SK-N-SH treated with all-trans-retinoic acid at 6 μM for 48 hours (cell line): ENCODE measurements around the gene UBR3.

Experiments
- ATAC-seq: fragments of 200-7000 bp; cut with Tn5 transposase; 3 replicates; pipeline ENCODE4 v1.9.1; 2020; ENCODE audit warnings: mild to moderate bottlenecking, moderate library complexity
- ARNTL ChIP-seq: fragments of 450-650 bp; formaldehyde crosslinking; IDR thresholded peaks from 2 replicates; pipeline ENCODE4 v1.5.0; 2020; ENCODE audit warnings: low read depth, mild to moderate bottlenecking, moderate library complexity, borderline replicate concordance
- BACH2 ChIP-seq: fragments of 250-450 bp; sonication (Bioruptor Pico); IDR thresholded peaks from 2 replicates; pipeline ENCODE4 v1.9.0; 2021; ENCODE audit warnings: mild to moderate bottlenecking, borderline replicate concordance
- CREB5 ChIP-seq: fragments of 250-450 bp; sonication (Bioruptor Pico); IDR thresholded peaks from 2 replicates; pipeline ENCODE4 v1.5.1; 2020; ENCODE audit warnings: low read depth, mild to moderate bottlenecking, moderate library complexity
- CSDC2 ChIP-seq: fragments of 250-450 bp; sonication (Bioruptor Pico); IDR thresholded peaks from 2 replicates; pipeline ENCODE4 v1.5.0; 2020; ENCODE audit warnings: mild to moderate bottlenecking, moderate library complexity
- CSRNP3 ChIP-seq: fragments of 250-450 bp; sonication (Bioruptor Pico); IDR thresholded peaks from 2 replicates; pipeline ENCODE4 v1.5.1; 2021; ENCODE audit warnings: mild to moderate bottlenecking, moderate library complexity
- ESRRG ChIP-seq: fragments of 250-450 bp; sonication (Bioruptor Pico); IDR thresholded peaks from 2 replicates; pipeline ENCODE4 v1.6.1; 2021; ENCODE audit warnings: mild to moderate bottlenecking
- GLIS3 ChIP-seq: fragments of 250-450 bp; sonication (Bioruptor Pico); IDR thresholded peaks from 2 replicates; pipeline ENCODE4 v1.5.0; 2020; ENCODE audit warnings: mild to moderate bottlenecking, moderate library complexity
- ISL1 ChIP-seq: fragments of 250-450 bp; sonication (Bioruptor Pico); IDR thresholded peaks from 2 replicates; pipeline ENCODE4 v2.1.2; 2022; ENCODE audit warnings: mild to moderate bottlenecking, moderate library complexity
- OSR1 ChIP-seq: fragments of 250-450 bp; sonication (Bioruptor Pico); IDR thresholded peaks from 2 replicates; pipeline ENCODE4 v1.8.0; 2022; ENCODE audit warnings: moderate library complexity, mild to moderate bottlenecking, inconsistent platforms
- POU6F1 ChIP-seq: fragments of 250-450 bp; sonication (Bioruptor Pico); IDR thresholded peaks from 2 replicates; pipeline ENCODE4 v1.8.0; 2021; ENCODE audit warnings: low read depth, mild to moderate bottlenecking, moderate library complexity, borderline replicate concordance
- PPARA ChIP-seq: fragments of 250-450 bp; sonication (Bioruptor Pico); IDR thresholded peaks from 2 replicates; pipeline ENCODE4 v1.5.0; 2020; ENCODE audit warnings: mild to moderate bottlenecking, borderline replicate concordance
- RARB ChIP-seq: fragments of 250-450 bp; sonication (Bioruptor Pico); IDR thresholded peaks from 2 replicates; pipeline ENCODE4 v1.8.0; 2021; ENCODE audit warnings: mild to moderate bottlenecking, moderate library complexity
- SNAI2 ChIP-seq: fragments of 250-450 bp; sonication (Bioruptor Pico); IDR thresholded peaks from 2 replicates; pipeline ENCODE4 v1.5.0; 2020; ENCODE audit warnings: mild to moderate bottlenecking, moderate library complexity
- TCF4 ChIP-seq: fragments of 250-450 bp; sonication (Bioruptor Pico); IDR thresholded peaks from 2 replicates; pipeline ENCODE4 v1.8.0; 2021; ENCODE audit warnings: mild to moderate bottlenecking, moderate library complexity, borderline replicate concordance
- TOX ChIP-seq: fragments of 250-450 bp; sonication (Bioruptor Pico); IDR thresholded peaks from 2 replicates; pipeline ENCODE4 v1.8.0; 2021; ENCODE audit warnings: mild to moderate bottlenecking, moderate library complexity, borderline replicate concordance
- TSHZ2 ChIP-seq: fragments of 250-450 bp; sonication (Bioruptor Pico); IDR thresholded peaks from 2 replicates; pipeline ENCODE4 v1.5.0; 2020; ENCODE audit warnings: mild to moderate bottlenecking, moderate library complexity
- ZC3H10 ChIP-seq: fragments of 250-450 bp; sonication (Bioruptor Pico); IDR thresholded peaks from 2 replicates; pipeline ENCODE4 v1.5.1; 2021; ENCODE audit warnings: mild to moderate bottlenecking, moderate library complexity
- ZFP3 ChIP-seq: fragments of 250-450 bp; sonication (Bioruptor Pico); IDR thresholded peaks from 2 replicates; pipeline ENCODE4 v1.5.0; 2020; ENCODE audit warnings: mild to moderate bottlenecking, moderate library complexity
- ZFP30 ChIP-seq: fragments of 450-650 bp; formaldehyde crosslinking; IDR thresholded peaks from 2 replicates; pipeline ENCODE4 v1.5.0; 2022; ENCODE audit warnings: mild to moderate bottlenecking, moderate library complexity
- ZNF565 ChIP-seq: fragments of 450-650 bp; formaldehyde crosslinking; conservative IDR thresholded peaks from 2 replicates; pipeline ENCODE4 v1.5.0; 2020; ENCODE audit warnings: low read depth, mild to moderate bottlenecking, moderate library complexity
- ZNF70 ChIP-seq: fragments of 450-650 bp; formaldehyde crosslinking; IDR thresholded peaks from 2 replicates; pipeline ENCODE4 v1.5.0; 2020; ENCODE audit warnings: mild to moderate bottlenecking, moderate library complexity
- ZNF8 ChIP-seq: fragments of 450-650 bp; formaldehyde crosslinking; IDR thresholded peaks from 2 replicates; pipeline ENCODE4 v1.5.0; 2020; ENCODE audit warnings: mild to moderate bottlenecking, moderate library complexity
- TF ChIP-seq, protein P1 (sequence below): fragments of 250-450 bp; sonication (Bioruptor Pico); IDR thresholded peaks from 2 replicates; pipeline ENCODE4 v1.8.0; 2020; ENCODE audit warnings: mild to moderate bottlenecking, moderate library complexity, borderline replicate concordance

Gene UBR3

DNA sequence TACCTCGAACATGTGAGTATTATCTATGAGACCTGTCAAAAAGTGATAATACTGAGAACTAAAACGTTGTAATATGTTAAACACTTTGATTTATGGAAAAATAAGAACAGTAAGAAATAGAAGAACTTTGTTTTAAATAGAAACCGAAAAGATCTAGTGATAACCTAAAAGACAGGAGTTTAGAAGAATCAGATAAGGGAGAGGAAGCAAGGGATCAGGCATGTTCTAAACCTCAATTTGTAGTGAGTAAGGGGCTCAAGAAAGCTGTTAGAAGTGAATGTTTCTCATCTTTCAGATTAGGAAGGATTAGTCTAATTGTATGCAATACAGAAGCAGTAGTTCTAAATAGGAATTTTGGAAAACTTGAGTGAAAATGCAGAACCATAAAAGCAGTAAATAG is 182.0 kb downstream of the UBR3 start:
- TF ChIP-seq ARNTL (CRISPR knock-in tag) (no peak), ESRRG (CRISPR knock-in tag) (no peak), ZNF565 (CRISPR knock-in tag) (no peak), SNAI2 (no peak), OSR1 (CRISPR knock-in tag) (no peak), ZFP3 (CRISPR knock-in tag) (no peak), TSHZ2 (CRISPR knock-in tag) (no peak), GLIS3 (CRISPR knock-in tag) (no peak), TOX (no peak), ZNF8 (CRISPR knock-in tag) (no peak), PPARA (CRISPR knock-in tag) (no peak), CSDC2 (CRISPR knock-in tag) (no peak), POU6F1 (CRISPR knock-in tag) (no peak)
- no peak for ATAC-seq

- no peak for TF ChIP-seq PPARA (CRISPR knock-in tag)
- no peak for ATAC-seq
Observed at GRCh38 chr2:170012773-170013172, 185.5 kb downstream of the UBR3 start.

DNA sequence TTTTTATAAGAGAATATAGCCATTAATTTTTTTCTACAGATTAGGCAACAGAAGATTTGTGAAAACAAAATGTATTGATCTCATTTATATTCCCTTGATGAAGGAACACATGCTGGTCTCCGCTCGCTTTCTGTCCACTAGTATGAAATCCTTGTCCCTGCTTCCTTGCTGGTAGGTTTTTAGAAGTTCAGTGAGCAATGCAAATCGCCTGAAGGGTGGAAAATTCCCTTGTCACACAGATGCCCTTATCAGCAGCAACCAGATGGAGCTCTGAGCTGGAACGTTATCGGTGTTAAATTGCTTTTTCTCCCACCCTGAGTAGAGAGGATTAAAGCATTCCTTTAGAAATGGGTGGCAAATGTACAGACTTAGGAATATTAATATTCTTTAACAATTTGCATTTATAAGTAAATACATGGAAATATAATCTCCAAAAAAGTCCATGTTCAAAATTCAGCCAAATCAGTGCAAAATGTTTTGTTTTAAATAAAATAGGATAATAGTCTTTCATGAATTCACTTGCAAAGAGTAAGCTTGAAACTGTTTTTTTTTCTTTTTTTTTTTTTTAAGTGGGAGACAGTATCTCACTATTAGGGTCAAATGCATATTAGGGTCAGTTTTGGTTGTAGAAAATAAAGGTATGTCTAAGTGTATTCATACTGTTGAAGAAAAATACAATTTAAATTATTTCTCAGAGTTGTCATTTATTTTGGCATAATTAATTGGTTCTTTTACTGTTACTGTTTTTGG is 186.7 kb downstream of the UBR3 start:
- no peak for ATAC-seq

More for the DNA sequence above, 186.7 kb downstream of the UBR3 start:
- TF ChIP-seq ISL1 (CRISPR knock-in tag) (peak; percentile 45; the same call in 1 of the 2 replicates), ZFP3 (CRISPR knock-in tag) (no peak), SNAI2 (no peak), ZC3H10 (CRISPR knock-in tag) (no peak), ZNF70 (CRISPR knock-in tag) (no peak), RARB (no peak), CREB5 (CRISPR knock-in tag) (no peak), PPARA (CRISPR knock-in tag) (no peak), ARNTL (CRISPR knock-in tag) (no peak), TCF4 (CRISPR knock-in tag) (peak; percentile 94), ZNF565 (CRISPR knock-in tag) (no peak), OSR1 (CRISPR knock-in tag) (no peak), ESRRG (CRISPR knock-in tag) (no peak), CSRNP3 (CRISPR knock-in tag) (no peak), ZFP30 (CRISPR knock-in tag) (no peak), BACH2 (CRISPR knock-in tag) (no peak), POU6F1 (CRISPR knock-in tag) (no peak), ZNF8 (CRISPR knock-in tag) (no peak), GLIS3 (CRISPR knock-in tag) (no peak), TSHZ2 (CRISPR knock-in tag) (peak; percentile 63; the same call in 1 of the 2 replicates)
- TF ChIP-seq, protein P1, sequence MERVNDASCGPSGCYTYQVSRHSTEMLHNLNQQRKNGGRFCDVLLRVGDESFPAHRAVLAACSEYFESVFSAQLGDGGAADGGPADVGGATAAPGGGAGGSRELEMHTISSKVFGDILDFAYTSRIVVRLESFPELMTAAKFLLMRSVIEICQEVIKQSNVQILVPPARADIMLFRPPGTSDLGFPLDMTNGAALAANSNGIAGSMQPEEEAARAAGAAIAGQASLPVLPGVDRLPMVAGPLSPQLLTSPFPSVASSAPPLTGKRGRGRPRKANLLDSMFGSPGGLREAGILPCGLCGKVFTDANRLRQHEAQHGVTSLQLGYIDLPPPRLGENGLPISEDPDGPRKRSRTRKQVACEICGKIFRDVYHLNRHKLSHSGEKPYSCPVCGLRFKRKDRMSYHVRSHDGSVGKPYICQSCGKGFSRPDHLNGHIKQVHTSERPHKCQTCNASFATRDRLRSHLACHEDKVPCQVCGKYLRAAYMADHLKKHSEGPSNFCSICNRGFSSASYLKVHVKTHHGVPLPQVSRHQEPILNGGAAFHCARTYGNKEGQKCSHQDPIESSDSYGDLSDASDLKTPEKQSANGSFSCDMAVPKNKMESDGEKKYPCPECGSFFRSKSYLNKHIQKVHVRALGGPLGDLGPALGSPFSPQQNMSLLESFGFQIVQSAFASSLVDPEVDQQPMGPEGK (CRISPR knock-in tag): no peak
